GM23338 (cell line): Measurements from ENCODE around the gene ST3GAL4. TPM values are rescaled to one million over a fixed set of nuclear protein-coding genes. Genes with fewer than 3 reads are reported as not detected.

Source experiments
- ATAC-seq: fragments of 200-7000 bp; cut with Tn5 transposase; 3 replicates; pipeline ENCODE4 v1.9.1; 2020
- DNase-seq: peaks from one replicate; pipeline ENCODE4 v3.0.0-alpha.2; 2015; ENCODE audit warnings: low spot score
- H2AFZ ChIP-seq: fragments of 200-600 bp; sonication (generic); 2 replicates; pipeline ENCODE4 v1.8.0; 2016; ENCODE audit warnings: antibody characterized with exemption, mild to moderate bottlenecking, moderate library complexity
- H3F3A ChIP-seq: fragments of 200-600 bp; sonication (generic); replicated peaks from 2 replicates; pipeline ENCODE4 v1.8.0; 2017; ENCODE audit warnings: antibody characterized with exemption, mixed run types, low read depth
- H3K27ac ChIP-seq: fragments of 200-600 bp; sonication (generic); 2 replicates; pipeline ENCODE4 v1.6.1; 2016; ENCODE audit warnings: low read depth
- H3K27me3 ChIP-seq: fragments of 200-600 bp; sonication (generic); 2 replicates; pipeline ENCODE4 v1.8.0; 2016; ENCODE audit warnings: mild to moderate bottlenecking, mixed run types, moderate library complexity; ENCODE audit not compliant: insufficient read depth
- H3K36me3 ChIP-seq: fragments of 200-600 bp; sonication (generic); 2 replicates; pipeline ENCODE4 v1.8.0; 2016; ENCODE audit warnings: mild to moderate bottlenecking; ENCODE audit not compliant: insufficient read depth
- H3K4me1 ChIP-seq: fragments of 200-600 bp; sonication (generic); 2 replicates; pipeline ENCODE4 v1.8.0; 2016; ENCODE audit warnings: mild to moderate bottlenecking, moderate library complexity; ENCODE audit not compliant: insufficient read depth
- H3K4me2 ChIP-seq: fragments of 200-600 bp; sonication (generic); 2 replicates; pipeline ENCODE4 v1.7.1; 2017; ENCODE audit warnings: mixed run types
- H3K4me3 ChIP-seq: fragments of 200-600 bp; sonication (generic); 2 replicates; pipeline ENCODE4 v1.6.1; 2016; ENCODE audit warnings: mixed run types
- H3K79me2 ChIP-seq: fragments of 200-600 bp; sonication (generic); replicated peaks from 2 replicates; pipeline ENCODE4 v1.8.0; 2017; ENCODE audit warnings: mild to moderate bottlenecking; ENCODE audit not compliant: insufficient read depth
- H3K9me2 ChIP-seq: fragments of 200-600 bp; sonication (generic); 2 replicates; pipeline ENCODE4 v1.8.0; 2017; ENCODE audit not compliant: insufficient read depth
- H4K20me1 ChIP-seq: fragments of 200-600 bp; sonication (generic); replicated peaks from 2 replicates; pipeline ENCODE4 v1.8.0; 2017; ENCODE audit warnings: mild to moderate bottlenecking; ENCODE audit not compliant: insufficient read depth
- H3K27ac Mint-ChIP-seq: 2 replicates; pipeline ENCODE4 v1.8.0; 2020; ENCODE audit warnings: inconsistent platforms, mild to moderate bottlenecking, moderate library complexity, mixed read lengths
- H3K27me3 Mint-ChIP-seq: 3 replicates; pipeline ENCODE4 v1.8.0; 2022; ENCODE audit warnings: low read depth, mild to moderate bottlenecking, moderate library complexity, mixed read lengths, inconsistent platforms; ENCODE audit not compliant: insufficient read depth, poor library complexity
- H3K36me3 Mint-ChIP-seq: 3 replicates; pipeline ENCODE4 v1.8.0; 2021; ENCODE audit warnings: low read depth, mild to moderate bottlenecking, inconsistent platforms, moderate library complexity, mixed read lengths
- H3K4me1 Mint-ChIP-seq: 3 replicates; pipeline ENCODE4 v1.8.0; 2020; ENCODE audit warnings: mild to moderate bottlenecking, inconsistent platforms, mixed read lengths
- H3K4me3 Mint-ChIP-seq: 3 replicates; pipeline ENCODE4 v1.8.0; 2021; ENCODE audit warnings: moderate library complexity, mild to moderate bottlenecking, inconsistent platforms, mixed read lengths
- H3K9me3 Mint-ChIP-seq: 3 replicates; pipeline ENCODE4 v1.8.0; 2020; ENCODE audit warnings: moderate library complexity, mild to moderate bottlenecking, inconsistent platforms, mixed read lengths
- CREB1 ChIP-seq: fragments of 250-450 bp; sonication (Bioruptor Pico); IDR thresholded peaks from 2 replicates; pipeline ENCODE4 v1.5.0; 2020; ENCODE audit warnings: low read depth, mild to moderate bottlenecking, moderate library complexity
- CTCF ChIP-seq, 2 experiments: fragments of 200-600 bp in 1 of 2; sonication (generic) in 1 of 2; conservative IDR thresholded peaks; 2 replicates each; pipeline versions ENCODE4 v1.5.1 to v1.6.1; 2016 to 2017; ENCODE audit warnings: antibody characterized with exemption in 2 of 2, low read depth in 2 of 2, mild to moderate bottlenecking in 2 of 2, moderate library complexity in 1 of 2
- ETS1 ChIP-seq: IDR thresholded peaks from 2 replicates; pipeline ENCODE4 v1.6.1; 2016; ENCODE audit warnings: antibody characterized with exemption
- EZH2 ChIP-seq: fragments of 200-600 bp; sonication (generic); IDR thresholded peaks from one replicate; pipeline ENCODE4 v1.8.0; 2017; ENCODE audit warnings: antibody characterized with exemption, mild to moderate bottlenecking, low read depth; ENCODE audit not compliant: unreplicated experiment
- EZH2phosphoT487 ChIP-seq: fragments of 200-600 bp; sonication (generic); IDR thresholded peaks from one replicate; pipeline ENCODE4 v1.8.1; 2018; ENCODE audit warnings: antibody characterized with exemption; ENCODE audit not compliant: unreplicated experiment
- JUNB ChIP-seq: IDR thresholded peaks from one replicate; pipeline ENCODE4 v1.6.1; 2016; ENCODE audit warnings: antibody characterized with exemption; ENCODE audit not compliant: unreplicated experiment
- NANOG ChIP-seq: IDR thresholded peaks from 2 replicates; pipeline ENCODE4 v1.6.1; 2016; ENCODE audit warnings: antibody characterized with exemption, borderline replicate concordance
- POLR2AphosphoS5 ChIP-seq: IDR thresholded peaks from 2 replicates; pipeline ENCODE4 v1.6.1; 2016; ENCODE audit warnings: antibody characterized with exemption, low read depth
- REST ChIP-seq: IDR thresholded peaks from one replicate; pipeline ENCODE4 v1.6.1; 2018; ENCODE audit warnings: antibody characterized with exemption; ENCODE audit not compliant: unreplicated experiment
- STAT1 ChIP-seq: IDR thresholded peaks from one replicate; pipeline ENCODE4 v1.6.1; 2016; ENCODE audit warnings: antibody characterized with exemption; ENCODE audit not compliant: unreplicated experiment
- ZNF114 ChIP-seq: fragments of 250-450 bp; sonication (Bioruptor Pico); IDR thresholded peaks from 2 replicates; pipeline ENCODE4 v1.5.0; 2020; ENCODE audit warnings: mild to moderate bottlenecking, moderate library complexity
- ZNF331 ChIP-seq: fragments of 250-450 bp; sonication (Bioruptor Pico); IDR thresholded peaks from 2 replicates; pipeline ENCODE4 v1.5.0; 2020; ENCODE audit warnings: low read depth, mild to moderate bottlenecking, moderate library complexity
- ZNF462 ChIP-seq: fragments of 250-450 bp; sonication (Bioruptor Pico); IDR thresholded peaks from 2 replicates; pipeline ENCODE4 v1.5.0; 2020; ENCODE audit warnings: mild to moderate bottlenecking, moderate library complexity
- polyA plus RNA-seq: library from polyadenylated mRNA; unstranded; fragments of >200 nt; fragmentation: Nextera tagmentation; extraction: Ambion mirVana; gene quantifications from 2 replicates; pipeline ENCODE4 v1.2.1, GENCODE V29; 2016
- total RNA-seq: library from RNA; depleted of rRNA; stranded (reverse); fragments of >200 nt; shearing (Covaris generic); gene quantifications from 2 replicates; pipeline ENCODE4 v1.2.3, GENCODE V29; 2014

Gene ST3GAL4
- total and polyA plus RNA-seq, 2 experiments from 2014 or later = 10.1 to 28.0 TPM

GRCh38 chr11:126319374-126319740 is 36.1 kb upstream of the ST3GAL4 start:
- H2AFZ ChIP-seq = no peak overlapping the region
- no peak overlapping the region for H3K27ac ChIP-seq
- H3K27ac Mint-ChIP-seq = no peak overlapping the region
- no peaks in the 10 kb centered on the region for H3K36me3 ChIP-seq
- H3K36me3 Mint-ChIP-seq = peaks cover 13% of the 10 kb centered on the region
- no peaks in the 10 kb centered on the region for H4K20me1 ChIP-seq
- no peaks in the 10 kb centered on the region for H3K27me3 Mint-ChIP-seq
- no peaks in the 10 kb centered on the region for H3F3A ChIP-seq
- H3K79me2 ChIP-seq = no peaks in the 10 kb centered on the region; the same call in 1 of the 2 replicates
- no peaks in the 10 kb centered on the region for H3K9me2 ChIP-seq
- no peaks in the 10 kb centered on the region for H3K27me3 ChIP-seq
- H3K4me1 Mint-ChIP-seq = no peaks in the 10 kb centered on the region
- no peak overlapping the region for H3K4me3 Mint-ChIP-seq
- TF ChIP-seq ZNF114 (CRISPR knock-in tag) = no peak
- TF ChIP-seq ZNF462 (CRISPR knock-in tag) = no peak
- TF ChIP-seq REST = no peak
- TF ChIP-seq POLR2AphosphoS5 = no peak
- no peak for TF ChIP-seq ZNF331 (CRISPR knock-in tag)
- no peak for TF ChIP-seq CREB1 (CRISPR knock-in tag)
- no peak for TF ChIP-seq EZH2
- TF ChIP-seq CTCF (conservative IDR thresholded peaks at IDR 0.05; ENCODE audit: low read depth in 2 of 2) = no peak
- TF ChIP-seq NANOG = no peak
- no peak for TF ChIP-seq ETS1
- TF ChIP-seq JUNB = no peak
- no peak for TF ChIP-seq EZH2phosphoT487
- no peak for TF ChIP-seq STAT1
- no peak for DNase-seq
- no peaks in the 10 kb centered on the region for H3K4me1 ChIP-seq
- no peak for ATAC-seq
- H3K4me3 ChIP-seq = no peak overlapping the region
- no peak overlapping the region for H3K4me2 ChIP-seq
- no peaks in the 10 kb centered on the region for H3K9me3 Mint-ChIP-seq
